OCI-LY7 (cell line): ENCODE data around the gene ZSWIM8.

ENCODE experiments used
- EZH2phosphoT487 ChIP-seq: fragments of 200-600 bp; sonication (generic); IDR thresholded peaks from 2 replicates; pipeline ENCODE4 v1.6.1; 2018; ENCODE audit warnings: low read depth, borderline replicate concordance, mild to moderate bottlenecking, mixed run types, antibody characterized with exemption, low read length, moderate library complexity, mixed read lengths
- TF ChIP-seq, protein P1 (sequence below): fragments of 200-600 bp; sonication (generic); conservative IDR thresholded peaks from 2 replicates; pipeline ENCODE4 v1.5.1; 2014; ENCODE audit warnings: mild to moderate bottlenecking, antibody characterized with exemption, low read length, moderate library complexity, mixed read lengths

DNA sequence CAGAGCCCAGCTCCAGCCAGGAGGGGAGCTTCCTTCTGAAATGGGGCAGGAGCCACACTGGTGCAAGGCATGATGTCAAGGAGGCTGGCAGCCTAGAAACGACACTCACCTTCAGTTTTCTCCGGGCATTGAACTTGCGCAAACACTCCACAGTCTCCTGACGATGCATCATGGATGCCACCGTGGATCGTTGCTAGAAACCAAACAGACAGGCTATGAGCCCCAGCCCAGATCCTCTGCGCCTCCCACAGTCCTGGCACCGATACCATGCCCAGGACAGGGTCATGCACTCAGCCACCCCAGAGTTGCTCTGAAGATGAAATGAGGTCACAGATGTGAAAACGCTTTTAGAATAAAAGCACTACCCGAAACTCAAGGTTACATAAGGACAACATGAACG is 56.9 kb downstream of the ZSWIM8 start:
- TF ChIP-seq, protein P1, sequence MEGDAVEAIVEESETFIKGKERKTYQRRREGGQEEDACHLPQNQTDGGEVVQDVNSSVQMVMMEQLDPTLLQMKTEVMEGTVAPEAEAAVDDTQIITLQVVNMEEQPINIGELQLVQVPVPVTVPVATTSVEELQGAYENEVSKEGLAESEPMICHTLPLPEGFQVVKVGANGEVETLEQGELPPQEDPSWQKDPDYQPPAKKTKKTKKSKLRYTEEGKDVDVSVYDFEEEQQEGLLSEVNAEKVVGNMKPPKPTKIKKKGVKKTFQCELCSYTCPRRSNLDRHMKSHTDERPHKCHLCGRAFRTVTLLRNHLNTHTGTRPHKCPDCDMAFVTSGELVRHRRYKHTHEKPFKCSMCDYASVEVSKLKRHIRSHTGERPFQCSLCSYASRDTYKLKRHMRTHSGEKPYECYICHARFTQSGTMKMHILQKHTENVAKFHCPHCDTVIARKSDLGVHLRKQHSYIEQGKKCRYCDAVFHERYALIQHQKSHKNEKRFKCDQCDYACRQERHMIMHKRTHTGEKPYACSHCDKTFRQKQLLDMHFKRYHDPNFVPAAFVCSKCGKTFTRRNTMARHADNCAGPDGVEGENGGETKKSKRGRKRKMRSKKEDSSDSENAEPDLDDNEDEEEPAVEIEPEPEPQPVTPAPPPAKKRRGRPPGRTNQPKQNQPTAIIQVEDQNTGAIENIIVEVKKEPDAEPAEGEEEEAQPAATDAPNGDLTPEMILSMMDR, result no peak
- TF ChIP-seq EZH2phosphoT487, result no peak
